Measurements from ENCODE around the gene PCNX4. TPM values are rescaled to one million over a fixed set of nuclear protein-coding genes. Genes with fewer than 3 reads are reported as not detected.

PCNX4 gene
- total RNA-seq, 1 experiment from 2014 or later = 60.0 TPM

DNA sequence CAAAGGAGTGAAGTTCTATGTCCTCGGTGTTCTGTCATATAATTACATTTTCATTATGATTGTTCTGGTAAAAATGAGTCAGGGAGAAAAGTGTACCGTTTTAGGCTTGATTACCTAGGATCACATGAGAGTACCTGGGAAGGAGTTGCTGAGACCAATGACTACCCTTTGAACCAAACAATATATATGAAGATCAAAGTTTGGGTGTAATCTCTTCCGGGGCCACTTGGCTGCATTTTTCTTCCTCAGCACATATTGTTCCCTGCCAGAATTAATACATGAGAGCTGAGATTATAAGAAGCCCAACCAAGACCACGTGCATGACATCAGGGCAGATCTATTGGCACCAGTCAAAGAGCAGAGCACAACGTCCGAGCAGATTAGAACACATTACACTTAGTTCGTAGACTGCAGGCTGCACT lies 114.5 kb downstream of the PCNX4 start:
- no peaks in the 10 kb centered on the region for H3K9me3 ChIP-seq (ENCODE audit: control insufficient read depth, insufficient read depth, low read depth, low read length)
- DNase-seq (ENCODE audit: low read depth, low spot score) (no peak), ATAC-seq (no peak)
- H3K4me1 ChIP-seq (ENCODE audit: control insufficient read depth, insufficient read depth, low read length) = no peaks in the 10 kb centered on the region
- POLR2A ChIA-PET = no interaction called here
- no peak overlapping the region for H3K4me3 ChIP-seq (ENCODE audit: low read depth in 2 of 2, low read length in 2 of 2)
- TF ChIP-seq, protein P1, sequence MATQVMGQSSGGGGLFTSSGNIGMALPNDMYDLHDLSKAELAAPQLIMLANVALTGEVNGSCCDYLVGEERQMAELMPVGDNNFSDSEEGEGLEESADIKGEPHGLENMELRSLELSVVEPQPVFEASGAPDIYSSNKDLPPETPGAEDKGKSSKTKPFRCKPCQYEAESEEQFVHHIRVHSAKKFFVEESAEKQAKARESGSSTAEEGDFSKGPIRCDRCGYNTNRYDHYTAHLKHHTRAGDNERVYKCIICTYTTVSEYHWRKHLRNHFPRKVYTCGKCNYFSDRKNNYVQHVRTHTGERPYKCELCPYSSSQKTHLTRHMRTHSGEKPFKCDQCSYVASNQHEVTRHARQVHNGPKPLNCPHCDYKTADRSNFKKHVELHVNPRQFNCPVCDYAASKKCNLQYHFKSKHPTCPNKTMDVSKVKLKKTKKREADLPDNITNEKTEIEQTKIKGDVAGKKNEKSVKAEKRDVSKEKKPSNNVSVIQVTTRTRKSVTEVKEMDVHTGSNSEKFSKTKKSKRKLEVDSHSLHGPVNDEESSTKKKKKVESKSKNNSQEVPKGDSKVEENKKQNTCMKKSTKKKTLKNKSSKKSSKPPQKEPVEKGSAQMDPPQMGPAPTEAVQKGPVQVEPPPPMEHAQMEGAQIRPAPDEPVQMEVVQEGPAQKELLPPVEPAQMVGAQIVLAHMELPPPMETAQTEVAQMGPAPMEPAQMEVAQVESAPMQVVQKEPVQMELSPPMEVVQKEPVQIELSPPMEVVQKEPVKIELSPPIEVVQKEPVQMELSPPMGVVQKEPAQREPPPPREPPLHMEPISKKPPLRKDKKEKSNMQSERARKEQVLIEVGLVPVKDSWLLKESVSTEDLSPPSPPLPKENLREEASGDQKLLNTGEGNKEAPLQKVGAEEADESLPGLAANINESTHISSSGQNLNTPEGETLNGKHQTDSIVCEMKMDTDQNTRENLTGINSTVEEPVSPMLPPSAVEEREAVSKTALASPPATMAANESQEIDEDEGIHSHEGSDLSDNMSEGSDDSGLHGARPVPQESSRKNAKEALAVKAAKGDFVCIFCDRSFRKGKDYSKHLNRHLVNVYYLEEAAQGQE (IDR thresholded peaks at IDR 0.05; ENCODE audit: insufficient read depth in 1 of 2, low read depth in 2 of 2, low read length in 1 of 2) = no peak
- no peak for TF ChIP-seq SIN3A (IDR thresholded peaks at IDR 0.05; ENCODE audit: borderline replicate concordance, insufficient read depth, low read depth, low read length)
- TF ChIP-seq, protein P2, sequence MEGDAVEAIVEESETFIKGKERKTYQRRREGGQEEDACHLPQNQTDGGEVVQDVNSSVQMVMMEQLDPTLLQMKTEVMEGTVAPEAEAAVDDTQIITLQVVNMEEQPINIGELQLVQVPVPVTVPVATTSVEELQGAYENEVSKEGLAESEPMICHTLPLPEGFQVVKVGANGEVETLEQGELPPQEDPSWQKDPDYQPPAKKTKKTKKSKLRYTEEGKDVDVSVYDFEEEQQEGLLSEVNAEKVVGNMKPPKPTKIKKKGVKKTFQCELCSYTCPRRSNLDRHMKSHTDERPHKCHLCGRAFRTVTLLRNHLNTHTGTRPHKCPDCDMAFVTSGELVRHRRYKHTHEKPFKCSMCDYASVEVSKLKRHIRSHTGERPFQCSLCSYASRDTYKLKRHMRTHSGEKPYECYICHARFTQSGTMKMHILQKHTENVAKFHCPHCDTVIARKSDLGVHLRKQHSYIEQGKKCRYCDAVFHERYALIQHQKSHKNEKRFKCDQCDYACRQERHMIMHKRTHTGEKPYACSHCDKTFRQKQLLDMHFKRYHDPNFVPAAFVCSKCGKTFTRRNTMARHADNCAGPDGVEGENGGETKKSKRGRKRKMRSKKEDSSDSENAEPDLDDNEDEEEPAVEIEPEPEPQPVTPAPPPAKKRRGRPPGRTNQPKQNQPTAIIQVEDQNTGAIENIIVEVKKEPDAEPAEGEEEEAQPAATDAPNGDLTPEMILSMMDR (IDR thresholded peaks at IDR 0.05) = no peak
- no peak for TF ChIP-seq POLR2AphosphoS5 (IDR thresholded peaks at IDR 0.05; ENCODE audit: low read depth, low read length)
- TF ChIP-seq TCF7L2 (IDR thresholded peaks at IDR 0.05; ENCODE audit: low read depth, low read length) = no peak
- intact Hi-C loops (cut with micrococcal nuclease; ENCODE audit: unreplicated experiment) (loop anchor here (10.0 kb wide), 1 partner anchor 359 kb away; no protein-coding TSS in a partner anchor), in situ Hi-C loops (cut with HindIII; ENCODE audit: low pct_unique_long_range_greater_than_20kb, low sequenced_read_pairs) (no loop called here)
- H3K36me3 ChIP-seq (ENCODE audit: control insufficient read depth, insufficient read depth, low read length) = no peaks in the 10 kb centered on the region
- no peaks in the 10 kb centered on the region for H3K27me3 ChIP-seq (ENCODE audit: control insufficient read depth, insufficient read depth, low read length)
- H3K27ac ChIP-seq (ENCODE audit: low read length) = no peak overlapping the region
- CTCF ChIA-PET = no interaction called here
- no TSS peak for BruUV-seq (replicated peaks)

DNA sequence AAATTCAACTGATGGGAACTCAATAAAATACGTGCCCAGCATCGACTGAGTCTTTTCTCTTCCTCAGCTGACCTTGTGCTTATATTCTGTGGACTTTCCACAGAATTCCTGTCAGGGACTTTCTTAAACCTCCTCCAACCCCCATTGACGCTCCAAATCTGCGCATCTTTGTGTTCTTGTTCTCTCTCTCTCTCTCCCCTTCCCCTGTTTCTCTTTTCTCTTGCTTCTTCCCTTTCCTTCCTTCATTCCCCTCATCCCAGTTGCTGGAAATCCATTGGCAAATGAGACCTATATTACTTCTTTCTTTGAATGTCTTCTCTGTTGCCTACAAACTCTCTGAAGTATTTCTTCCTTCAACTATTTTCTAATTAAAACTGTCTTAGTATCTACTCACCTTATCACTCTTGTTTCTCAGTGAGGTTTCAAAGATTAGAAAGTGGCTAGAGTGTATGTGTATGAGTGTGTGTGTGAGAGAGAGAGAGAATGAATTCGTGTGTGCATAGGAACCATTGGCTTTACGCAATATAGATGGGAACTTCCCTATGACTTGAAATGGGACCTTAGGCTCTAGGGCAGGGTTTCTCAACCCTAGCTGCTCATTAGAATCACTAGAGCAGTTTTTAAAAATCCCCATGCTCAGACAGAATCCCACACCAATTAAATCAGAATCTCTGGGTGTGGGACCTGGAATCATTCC lies 115.3 kb downstream of the PCNX4 start:
- no peak for ATAC-seq
- intact Hi-C loops (cut with micrococcal nuclease; ENCODE audit: unreplicated experiment) = loop anchor here (10.0 kb wide), 1 partner anchor 358 kb away; no protein-coding TSS in a partner anchor

More for the DNA sequence above, 115.3 kb downstream of the PCNX4 start:
- TF ChIP-seq SIN3A (IDR thresholded peaks at IDR 0.05; ENCODE audit: borderline replicate concordance, insufficient read depth, low read depth, low read length) = no peak
- TF ChIP-seq POLR2AphosphoS5 (IDR thresholded peaks at IDR 0.05; ENCODE audit: low read depth, low read length) = no peak
- TF ChIP-seq, protein P1 (IDR thresholded peaks at IDR 0.05; ENCODE audit: insufficient read depth in 1 of 2, low read depth in 2 of 2, low read length in 1 of 2) = no peak
- TF ChIP-seq, protein P2 (IDR thresholded peaks at IDR 0.05) = no peak
- no peak for TF ChIP-seq TCF7L2 (IDR thresholded peaks at IDR 0.05; ENCODE audit: low read depth, low read length)
- Histone ChIP-seq H3K27ac (ENCODE audit: low read length) (no peak overlapping the region), H3K27me3 (ENCODE audit: control insufficient read depth, insufficient read depth, low read length) (no peaks in the 10 kb centered on the region), H3K36me3 (ENCODE audit: control insufficient read depth, insufficient read depth, low read length) (no peaks in the 10 kb centered on the region), H3K4me1 (ENCODE audit: control insufficient read depth, insufficient read depth, low read length) (no peaks in the 10 kb centered on the region), H3K9me3 (ENCODE audit: control insufficient read depth, insufficient read depth, low read depth, low read length) (no peaks in the 10 kb centered on the region), H3K4me3 (ENCODE audit: low read depth in 2 of 2, low read length in 2 of 2) (no peak overlapping the region)
- CTCF ChIA-PET = no interaction called here
- no peak for DNase-seq (ENCODE audit: low read depth, low spot score)
- in situ Hi-C loops (cut with HindIII; ENCODE audit: low pct_unique_long_range_greater_than_20kb, low sequenced_read_pairs) = no loop called here
- POLR2A ChIA-PET = no interaction called here
- no TSS peak for BruUV-seq (replicated peaks)

All from Panc1 (cell line).